Measurements from ENCODE around the gene CLDN16.

DNA sequence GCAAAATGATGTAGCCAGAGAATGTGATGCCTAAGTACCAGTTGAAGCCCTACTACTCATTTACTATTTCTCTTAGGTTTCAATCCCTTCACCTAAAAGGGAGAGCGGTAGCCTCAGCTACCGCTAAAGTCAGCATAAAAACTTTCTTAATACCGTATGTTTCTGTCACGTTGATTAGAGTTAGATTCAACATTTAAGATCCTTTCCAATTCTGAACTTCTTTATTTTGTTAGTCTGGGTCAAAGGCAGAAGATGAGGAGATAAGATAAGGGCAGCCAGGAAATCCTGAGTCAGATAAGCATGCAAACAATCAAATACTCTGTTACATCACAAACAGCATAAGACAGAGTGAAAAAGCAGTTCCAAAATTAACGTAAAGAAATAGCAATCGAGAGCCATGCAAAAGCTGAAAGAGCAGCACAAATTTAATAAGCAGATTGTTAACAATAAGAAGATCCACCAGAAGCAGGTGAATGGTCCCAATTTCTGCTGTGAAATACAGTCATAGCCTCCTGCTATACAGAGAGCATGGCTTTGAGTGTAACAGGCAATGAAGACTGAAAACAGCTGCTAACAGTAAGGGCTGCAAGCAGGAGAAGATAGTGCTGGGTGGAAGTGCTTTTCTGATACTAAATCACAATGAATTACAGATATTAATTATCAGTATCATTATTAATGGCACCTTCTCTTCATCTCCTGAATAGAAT lies 58.8 kb downstream of the CLDN16 start:
- TF ChIP-seq POLR2A (IDR thresholded peaks at IDR 0.05; ENCODE audit: low read length) (no peak), GATA1 (IDR thresholded peaks at IDR 0.05; ENCODE audit: low read depth, low read length) (no peak)
